Transverse colon (tissue), 4 donors: ENCODE data around the gene FIBIN. TPM values are rescaled to one million over a fixed set of nuclear protein-coding genes. Genes with fewer than 3 reads are reported as not detected.

Source experiments
- DNase-seq: peaks from one replicate; pipeline ENCODE4 v3.0.0-alpha.2; 2019
- H3K27ac ChIP-seq, 4 donors: fragments of 200-600 bp; sonication (generic); 2 replicates each; pipeline ENCODE4 v1.5.1; 2016 to 2018; ENCODE audit warnings: inconsistent platforms in 4 of 4
- H3K27me3 ChIP-seq: fragments of 200-600 bp; sonication (generic); 2 replicates; pipeline ENCODE4 v1.5.1; 2017; ENCODE audit warnings: inconsistent platforms
- H3K36me3 ChIP-seq, 4 donors: fragments of 200-600 bp; sonication (generic); 2 replicates each; pipeline ENCODE4 v1.5.1; 2017 to 2019; ENCODE audit warnings: inconsistent platforms in 4 of 4
- H3K4me1 ChIP-seq, 4 donors: fragments of 200-600 bp; sonication (generic); 2 replicates each; pipeline ENCODE4 v1.5.1; 2017 to 2020; ENCODE audit warnings: inconsistent platforms in 4 of 4
- H3K4me3 ChIP-seq, 4 donors: fragments of 200-600 bp; sonication (generic); 1 replicate in 1 of 4; 2 replicates in 3 of 4; pipeline versions ENCODE4 v1.5.1 to v1.6.1; 2017 to 2019; ENCODE audit warnings: inconsistent platforms in 4 of 4
- H3K9me3 ChIP-seq, 2 donors: fragments of 200-600 bp; sonication (generic); 2 replicates each; pipeline ENCODE4 v1.5.1; 2017 to 2019; ENCODE audit warnings: inconsistent platforms in 2 of 2
- EP300 ChIP-seq: sonication (generic); formaldehyde crosslinking; IDR thresholded peaks from one replicate; pipeline ENCODE4 v1.6.1; 2017; ENCODE audit warnings: antibody characterized with exemption, low read depth
- POLR2A ChIP-seq: fragments of 450-650 bp; IDR thresholded peaks from one replicate; pipeline ENCODE4 v1.6.1; 2016; ENCODE audit warnings: antibody characterized with exemption, mild to moderate bottlenecking, moderate library complexity
- POLR2AphosphoS5 ChIP-seq, 3 donors: sonication (generic); formaldehyde crosslinking; IDR thresholded peaks; one replicate each; pipeline ENCODE4 v1.6.1; 2016; ENCODE audit warnings: antibody characterized with exemption in 3 of 3
- WGBS, 2 donors: methylation state at CpG; one replicate each; pipeline ENCODE4 v1.1.5; 2018; ENCODE audit warnings: low coverage in 1 of 2; 5-methylcytosine and 5-hydroxymethylcytosine counted together
- in situ Hi-C, 4 donors: fragments of 200-750 bp; cut with MboI; loops; one replicate each; pipeline versions ENCODE4 v1.15.0 to v1.15.1; 2017; ENCODE audit warnings: low sequenced_read_pairs in 3 of 4, low pct_ligation_motif_present in 1 of 4, low pct_unique_long_range_greater_than_20kb in 1 of 4
- intact Hi-C: fragments of 100-400 bp; cut with DNase I; formaldehyde crosslinking; loops from one replicate; pipeline ENCODE4 v1.15.1; 2023; ENCODE audit warnings: low total_unique reads
- total RNA-seq, 4 donors: library from RNA; depleted of rRNA; stranded (reverse); fragments of >200 nt; gene quantifications; one replicate each; pipeline ENCODE4 v1.1.0, GENCODE V29; 2016
- TF ChIP-seq, protein P1 (sequence below), 5 experiments: fragments of 200-600 bp in 3 of 5; fragments of 450-650 bp in 2 of 5; sonication (generic) in 3 of 5; IDR thresholded peaks; 1 replicate in 2 of 5; 2 replicates in 3 of 5; pipeline ENCODE4 v1.5.1; 2016 to 2017; ENCODE audit warnings: antibody characterized with exemption in 5 of 5, inconsistent platforms in 3 of 5, mild to moderate bottlenecking in 2 of 5, moderate library complexity in 1 of 5

FIBIN gene
- total RNA-seq, 4 donors from 2014 or later = 0.60 to 15.2 (median 4.4) TPM

DNA sequence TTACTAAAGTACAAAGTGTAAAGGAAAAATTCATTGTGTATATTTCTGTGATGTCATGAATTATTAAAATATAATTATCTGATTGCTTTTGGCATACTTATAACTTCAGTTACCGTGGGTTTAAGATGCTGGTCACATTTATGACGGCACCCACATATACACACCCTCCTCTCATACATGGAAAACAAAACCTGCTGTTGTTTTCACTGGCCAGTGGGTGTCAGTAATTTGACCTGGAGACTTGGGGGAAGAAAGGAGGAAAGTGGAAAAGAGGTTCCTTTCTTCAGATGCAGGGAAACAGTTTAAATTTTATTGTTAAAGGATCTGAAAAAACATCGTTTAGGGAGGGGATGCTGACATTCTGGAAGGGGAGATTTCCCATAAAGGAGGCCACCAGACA is 46.0 kb downstream of the FIBIN start:
- H3K4me1 ChIP-seq = peaks cover 0 to 6% (median 0%) of the 10 kb centered on the region in 4 donors
- no peaks in the 10 kb centered on the region for H3K9me3 ChIP-seq
- H3K36me3 ChIP-seq = no peaks in the 10 kb centered on the region
- no peak overlapping the region for H3K27ac ChIP-seq
- no peak overlapping the region for H3K4me3 ChIP-seq
- no peaks in the 10 kb centered on the region for H3K27me3 ChIP-seq
- in situ Hi-C loops = no loop called here
- no peak for DNase-seq
- 44 to 59% methylated on average over 3 of the region's 3 CpGs for WGBS, 2 donors
- TF ChIP-seq EP300 = no peak
- TF ChIP-seq, protein P1, sequence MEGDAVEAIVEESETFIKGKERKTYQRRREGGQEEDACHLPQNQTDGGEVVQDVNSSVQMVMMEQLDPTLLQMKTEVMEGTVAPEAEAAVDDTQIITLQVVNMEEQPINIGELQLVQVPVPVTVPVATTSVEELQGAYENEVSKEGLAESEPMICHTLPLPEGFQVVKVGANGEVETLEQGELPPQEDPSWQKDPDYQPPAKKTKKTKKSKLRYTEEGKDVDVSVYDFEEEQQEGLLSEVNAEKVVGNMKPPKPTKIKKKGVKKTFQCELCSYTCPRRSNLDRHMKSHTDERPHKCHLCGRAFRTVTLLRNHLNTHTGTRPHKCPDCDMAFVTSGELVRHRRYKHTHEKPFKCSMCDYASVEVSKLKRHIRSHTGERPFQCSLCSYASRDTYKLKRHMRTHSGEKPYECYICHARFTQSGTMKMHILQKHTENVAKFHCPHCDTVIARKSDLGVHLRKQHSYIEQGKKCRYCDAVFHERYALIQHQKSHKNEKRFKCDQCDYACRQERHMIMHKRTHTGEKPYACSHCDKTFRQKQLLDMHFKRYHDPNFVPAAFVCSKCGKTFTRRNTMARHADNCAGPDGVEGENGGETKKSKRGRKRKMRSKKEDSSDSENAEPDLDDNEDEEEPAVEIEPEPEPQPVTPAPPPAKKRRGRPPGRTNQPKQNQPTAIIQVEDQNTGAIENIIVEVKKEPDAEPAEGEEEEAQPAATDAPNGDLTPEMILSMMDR (IDR thresholded peaks at IDR 0.05) = no peak
- no peak for TF ChIP-seq POLR2A
- no peak for TF ChIP-seq POLR2AphosphoS5 (IDR thresholded peaks at IDR 0.05)
- intact Hi-C loops = loop anchor here (5.0 kb wide), 1 partner anchor 1113 kb away; no protein-coding TSS in a partner anchor

DNA sequence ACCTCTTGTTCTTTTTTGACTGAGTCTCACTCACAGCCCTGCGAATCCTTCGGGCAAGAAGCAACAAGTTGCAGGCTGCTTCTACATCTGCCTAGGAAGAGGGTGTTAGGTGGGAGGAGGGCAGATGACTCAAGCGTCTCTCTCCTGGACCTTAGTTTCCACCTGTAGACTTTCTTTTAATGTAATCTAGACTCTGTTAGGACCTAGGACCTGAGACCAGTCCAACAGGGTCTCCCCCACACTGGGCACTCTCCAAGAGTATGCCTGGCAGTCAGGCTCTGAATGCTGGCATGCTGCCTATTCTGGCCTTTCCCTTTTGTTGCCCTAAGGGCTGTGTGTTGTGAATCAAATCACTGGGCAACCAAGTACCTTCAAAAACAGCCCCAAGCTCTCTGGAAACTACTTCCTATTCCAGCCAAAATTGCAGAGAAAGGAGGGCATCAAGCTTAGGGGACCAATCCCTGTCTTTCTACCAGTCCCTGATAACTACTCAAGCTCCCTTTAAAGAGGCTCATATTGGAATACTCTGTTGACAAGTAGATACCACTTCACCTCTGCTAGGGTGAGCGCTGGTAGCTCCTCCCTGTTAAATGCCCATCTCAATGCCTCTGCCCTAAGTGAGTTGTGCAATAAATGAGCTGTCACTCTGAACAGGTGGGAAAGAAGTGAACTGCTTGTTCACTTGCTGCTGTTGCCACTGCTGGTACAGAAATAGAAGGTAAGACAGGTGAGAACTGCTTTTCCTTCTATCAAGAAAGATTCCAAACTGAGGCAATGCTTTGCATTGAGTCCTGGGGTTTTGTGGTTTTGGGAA is 46.6 kb downstream of the FIBIN start, which contains the start of gene BBOX1:
Gene BBOX1 (plus strand): TSS at position 514 of the 814 bp plus-strand sequence. CDS start 14,616 bp downstream, outside the sequence.
- Histone ChIP-seq H3K27ac (no peak within 1 kb of the TSS), H3K4me1 (peaks cover 0 to 6% (median 0%) of the 10 kb centered on the region in 4 donors), H3K27me3 (no peaks in the 10 kb centered on the region), H3K4me3 (no peak within 1 kb of the TSS), H3K9me3 (no peaks in the 10 kb centered on the region), H3K36me3 (no peaks in the 10 kb centered on the region)
- intact Hi-C loops = loop anchor here (1.0 to 5.0 kb wide), 2 partner anchors 21 to 1113 kb away; no protein-coding TSS in a partner anchor
- WGBS, 2 donors = 61% methylated on average over 3 to 4 of the region's 4 CpGs
- TF ChIP-seq POLR2AphosphoS5 (IDR thresholded peaks at IDR 0.05) (no peak), EP300 (no peak), POLR2A (no peak)
- TF ChIP-seq, protein P1 (IDR thresholded peaks at IDR 0.05) = no peak
- in situ Hi-C loops = no loop called here
- DNase-seq = no peak

DNA sequence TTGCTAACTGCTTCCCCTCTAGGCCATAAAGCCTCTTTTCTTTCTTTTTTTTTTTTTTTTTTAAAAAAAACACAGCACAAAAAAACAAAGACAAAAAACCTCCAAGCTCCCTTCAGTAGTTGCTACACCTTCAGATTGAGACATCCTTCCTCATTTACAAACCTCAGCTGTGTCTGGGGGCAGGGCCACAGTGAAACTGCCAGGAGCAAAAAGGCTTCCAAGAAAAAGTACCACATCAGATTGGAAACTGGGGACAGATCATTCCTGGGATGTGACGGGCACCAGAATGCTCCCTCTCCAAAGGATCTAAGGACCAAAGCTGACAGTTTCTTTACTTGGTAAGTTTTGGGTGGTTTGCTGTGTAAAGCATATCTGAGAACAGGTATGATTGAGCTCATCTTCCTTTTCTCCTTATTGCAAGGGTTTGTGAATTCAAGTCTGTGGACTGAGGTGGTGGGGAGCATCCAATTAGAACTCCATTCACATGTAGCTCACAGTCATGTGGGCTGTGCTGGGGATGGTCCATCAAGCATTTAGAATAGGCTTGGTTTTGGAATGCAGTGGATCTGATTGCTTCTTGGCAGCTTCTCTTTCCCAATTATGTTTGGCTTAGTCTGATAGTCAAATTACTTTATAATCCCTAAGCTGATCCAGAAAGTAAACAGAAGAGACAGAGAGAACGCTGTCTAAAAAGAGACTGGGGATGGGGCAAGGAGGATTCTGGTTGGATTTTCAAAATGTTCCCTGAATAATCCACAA is 47.4 kb downstream of the FIBIN start:
- H3K36me3 ChIP-seq = no peaks in the 10 kb centered on the region
- H3K4me1 ChIP-seq = peaks cover 0 to 6% (median 0%) of the 10 kb centered on the region in 4 donors
- no peak for TF ChIP-seq EP300
- TF ChIP-seq POLR2AphosphoS5 (IDR thresholded peaks at IDR 0.05) = no peak
- TF ChIP-seq POLR2A = no peak
- TF ChIP-seq, protein P1 (IDR thresholded peaks at IDR 0.05) = no peak
- DNase-seq = no peak
- intact Hi-C loops = loop anchor here (1.0 to 5.0 kb wide), 2 partner anchors 20 to 1114 kb away; no protein-coding TSS in a partner anchor
- in situ Hi-C loops = no loop called here
- no peak overlapping the region for H3K4me3 ChIP-seq
- no peaks in the 10 kb centered on the region for H3K27me3 ChIP-seq
- WGBS, 2 donors = 0 to 44% methylated on average over 1 to 2 of the region's 2 CpGs
- H3K27ac ChIP-seq = no peak overlapping the region
- no peaks in the 10 kb centered on the region for H3K9me3 ChIP-seq

Other genes with a start within 250 kb of the FIBIN start
- gene BBOX1, start 46.7 kb downstream of the FIBIN start, total RNA-seq = not detected